Measurements from ENCODE around the gene FRMD3. TPM values are rescaled to one million over a fixed set of nuclear protein-coding genes. Genes with fewer than 3 reads are reported as not detected.

Gene FRMD3
- total RNA-seq, 1 experiment from 2014 or later = 0.55 TPM

GRCh38 chr9:83456226-83456625, 82.0 kb downstream of the FRMD3 start:
- Histone ChIP-seq H2AK5ac (ENCODE audit: insufficient read length, low read length) (no peak overlapping the region), H2BK15ac (ENCODE audit: low read depth, low read length) (no peak overlapping the region), H3K4me1 (ENCODE audit: insufficient read depth, low read length) (no peaks in the 10 kb centered on the region), H4K8ac (replicated peaks; ENCODE audit: insufficient read length, low read depth, low read length) (no peak overlapping the region), H3K9ac (ENCODE audit: extremely low read depth, insufficient read length, low read length) (no peak overlapping the region), H3K27me3 (ENCODE audit: insufficient read depth, low read length) (no peaks in the 10 kb centered on the region), H3K79me1 (ENCODE audit: insufficient read depth, low read depth, low read length, poor library complexity, severe bottlenecking) (no peaks in the 10 kb centered on the region), H2BK120ac (ENCODE audit: low read depth, low read length, poor library complexity, severe bottlenecking) (no peak overlapping the region), H2AFZ (ENCODE audit: low read length) (no peak overlapping the region), H2BK5ac (ENCODE audit: insufficient read length, low read length) (no peak overlapping the region), H3K4ac (ENCODE audit: low read depth, low read length) (no peak overlapping the region), H2BK12ac (ENCODE audit: insufficient read length, low read depth, low read length) (no peak overlapping the region), H3K56ac (ENCODE audit: insufficient read length, low read depth, low read length) (no peak overlapping the region), H2BK20ac (ENCODE audit: low read depth, low read length, poor library complexity, severe bottlenecking) (no peak overlapping the region), H3K23me2 (ENCODE audit: insufficient read length, low read depth, low read length, poor library complexity, severe bottlenecking) (no peaks in the 10 kb centered on the region), H4K20me1 (ENCODE audit: control insufficient read depth, insufficient read depth, insufficient read length) (no peaks in the 10 kb centered on the region), H4K5ac (ENCODE audit: insufficient read length, low read depth, low read length) (no peak overlapping the region), H3K23ac (ENCODE audit: insufficient read length, low read depth, low read length) (no peak overlapping the region), H3T11ph (ENCODE audit: low read length) (no peak overlapping the region), H3K27ac (ENCODE audit: insufficient read length, low read depth, low read length) (no peak overlapping the region), H3K14ac (ENCODE audit: insufficient read depth, low read length) (no peak overlapping the region), H3K9me3 (ENCODE audit: control insufficient read depth, low read depth, low read length) (no peaks in the 10 kb centered on the region), H3K79me2 (ENCODE audit: insufficient read depth, low read length) (no peaks in the 10 kb centered on the region), H3K18ac (ENCODE audit: insufficient read length, low read depth, low read length) (no peak overlapping the region), H3K4me2 (ENCODE audit: insufficient read depth, insufficient read length, low read length) (no peak overlapping the region), H4K91ac (ENCODE audit: insufficient read length, low read depth, low read length) (no peak overlapping the region)
- Mint-ChIP-seq H3K27ac (no peak overlapping the region), H3K9me3 (peaks cover 5 to 6% of the 10 kb centered on the region in 2 experiments), H3K4me1 (no peaks in the 10 kb centered on the region), H3K4me3 (no peak overlapping the region), H3K27me3 (ENCODE audit: low read depth) (no peaks in the 10 kb centered on the region; the same call in 1 of the 2 replicates), H3K36me3 (ENCODE audit: insufficient read depth in 1 of 3, low read depth in 3 of 3) (peaks cover under 1 to 6% (median 4%) of the 10 kb centered on the region in 3 experiments; a peak in 5 of 7 replicates)
- TF ChIP-seq CTCF (conservative IDR thresholded peaks at IDR 0.05) = no peak
- WGBS (ENCODE audit: extremely low coverage, insufficient read length, low lambda C conversion rate) = no CpG with 5 or more reads among the region's 2 CpGs
- DNase-seq = no peak

Measured in H9 (cell line).